HEK293T (cell line): ENCODE measurements around the gene NAALADL2.

Source experiments
- CTCF ChIA-PET: fragments of 350-600 bp; formaldehyde crosslinking; extraction: SDS; loops from one replicate; lab custom pipeline; 2021; ENCODE audit warnings: antibody characterized with exemption, inconsistent platforms; lab: Yijun Ruan, JAX
- POLR2A ChIA-PET: fragments of 350-600 bp; formaldehyde crosslinking; extraction: SDS; loops from one replicate; lab custom pipeline; 2020; ENCODE audit warnings: antibody characterized with exemption, inconsistent platforms; lab: Yijun Ruan, JAX
- DNase-seq: peaks from one replicate; pipeline ENCODE4 v3.0.0; 2012; ENCODE audit warnings: mixed read lengths; ENCODE audit errors: extremely low spot score
- ARNT ChIP-seq: fragments of 450-650 bp; IDR thresholded peaks from 2 replicates; pipeline ENCODE4 v1.6.1; 2017; ENCODE audit warnings: mild to moderate bottlenecking
- BHLHE40 ChIP-seq: fragments of 450-650 bp; IDR thresholded peaks from 2 replicates; pipeline ENCODE4 v1.6.1; 2016; ENCODE audit warnings: mild to moderate bottlenecking, moderate library complexity, borderline replicate concordance
- CTBP1 ChIP-seq: fragments of 450-650 bp; IDR thresholded peaks from 2 replicates; pipeline ENCODE4 v1.6.1; 2016; ENCODE audit warnings: borderline replicate concordance
- ELF4 ChIP-seq: fragments of 450-650 bp; IDR thresholded peaks from 2 replicates; pipeline ENCODE4 v1.6.1; 2017; ENCODE audit warnings: antibody characterized with exemption
- FOXA1 ChIP-seq: fragments of 450-650 bp; IDR thresholded peaks from 2 replicates; pipeline ENCODE4 v1.6.1; 2016; ENCODE audit warnings: mild to moderate bottlenecking
- FOXK2 ChIP-seq: fragments of 450-650 bp; IDR thresholded peaks from 2 replicates; pipeline ENCODE4 v1.6.1; 2016; ENCODE audit warnings: mild to moderate bottlenecking
- FOXM1 ChIP-seq: fragments of 450-650 bp; IDR thresholded peaks from 2 replicates; pipeline ENCODE4 v1.6.1; 2017; ENCODE audit warnings: mild to moderate bottlenecking, borderline replicate concordance
- HDGF ChIP-seq: fragments of 450-650 bp; IDR thresholded peaks from 2 replicates; pipeline ENCODE4 v1.6.1; 2017; ENCODE audit warnings: antibody characterized with exemption, borderline replicate concordance
- L3MBTL2 ChIP-seq: fragments of 450-650 bp; conservative IDR thresholded peaks from 2 replicates; pipeline ENCODE4 v1.6.1; 2016; ENCODE audit warnings: mild to moderate bottlenecking
- LEF1 ChIP-seq: fragments of 450-650 bp; IDR thresholded peaks from 2 replicates; pipeline ENCODE4 v1.6.1; 2017; ENCODE audit warnings: mild to moderate bottlenecking, borderline replicate concordance
- NFRKB ChIP-seq: fragments of 450-650 bp; IDR thresholded peaks from 2 replicates; pipeline ENCODE4 v1.6.1; 2016; ENCODE audit warnings: mild to moderate bottlenecking, moderate library complexity
- PKNOX1 ChIP-seq: fragments of 450-650 bp; IDR thresholded peaks from 2 replicates; pipeline ENCODE4 v1.6.1; 2016
- SP1 ChIP-seq: fragments of 450-650 bp; IDR thresholded peaks from 2 replicates; pipeline ENCODE4 v1.6.1; 2017
- SUZ12 ChIP-seq: fragments of 450-650 bp; IDR thresholded peaks from 2 replicates; pipeline ENCODE4 v1.6.1; 2016; ENCODE audit warnings: mild to moderate bottlenecking
- TARDBP ChIP-seq: fragments of 450-650 bp; IDR thresholded peaks from 2 replicates; pipeline ENCODE4 v1.6.1; 2016
- ZNF384 ChIP-seq: fragments of 450-650 bp; IDR thresholded peaks from 2 replicates; pipeline ENCODE4 v1.6.1; 2016

Gene NAALADL2

DNA sequence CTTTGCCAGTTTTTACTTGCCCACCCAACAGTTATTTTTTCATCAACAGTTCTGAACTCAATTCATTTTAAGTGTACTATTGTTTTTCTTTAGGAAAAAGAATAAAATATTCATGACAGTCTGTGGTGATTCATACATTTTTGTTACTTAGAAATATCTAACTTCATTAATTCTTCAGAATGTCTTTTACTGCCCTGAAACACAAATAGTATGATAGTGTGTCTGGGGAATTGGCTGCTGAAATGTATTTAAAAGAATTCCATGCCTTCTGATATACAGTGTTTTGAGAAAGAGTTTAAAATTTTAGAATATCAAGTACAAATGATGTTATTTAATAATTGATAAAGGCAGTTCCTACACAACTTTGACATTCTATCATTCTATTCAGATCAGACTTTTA lies 854.1 kb downstream of the NAALADL2 start:
- ChIA-PET CTCF (no interaction called here), POLR2A (no interaction called here)
- no peak for DNase-seq
- TF ChIP-seq FOXK2 (no peak), FOXM1 (no peak), TARDBP (no peak), LEF1 (no peak), NFRKB (no peak), ELF4 (no peak), SUZ12 (no peak), CTBP1 (no peak), BHLHE40 (no peak), L3MBTL2 (no peak), SP1 (no peak)

DNA sequence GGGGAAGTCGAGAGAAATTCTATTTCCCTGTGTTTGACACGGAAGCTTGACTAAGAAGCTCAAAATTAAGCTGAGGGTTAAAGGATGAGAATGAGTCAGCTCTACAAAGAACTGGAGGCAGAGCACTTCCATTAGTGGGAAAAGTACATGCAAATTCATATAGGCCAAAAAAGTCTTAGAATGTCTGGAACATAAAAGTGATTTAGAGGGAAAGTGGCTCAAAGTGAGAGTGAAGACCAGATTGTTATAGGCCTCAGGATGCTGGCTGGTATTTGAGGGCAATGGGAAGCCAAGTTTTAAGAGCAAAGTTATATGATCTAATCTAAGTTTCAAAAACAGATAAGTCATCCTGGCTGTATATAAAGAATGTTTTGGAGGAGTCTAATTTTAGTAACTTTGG lies 857.3 kb downstream of the NAALADL2 start:
- POLR2A ChIA-PET: no interaction called here
- DNase-seq: no peak

DNA sequence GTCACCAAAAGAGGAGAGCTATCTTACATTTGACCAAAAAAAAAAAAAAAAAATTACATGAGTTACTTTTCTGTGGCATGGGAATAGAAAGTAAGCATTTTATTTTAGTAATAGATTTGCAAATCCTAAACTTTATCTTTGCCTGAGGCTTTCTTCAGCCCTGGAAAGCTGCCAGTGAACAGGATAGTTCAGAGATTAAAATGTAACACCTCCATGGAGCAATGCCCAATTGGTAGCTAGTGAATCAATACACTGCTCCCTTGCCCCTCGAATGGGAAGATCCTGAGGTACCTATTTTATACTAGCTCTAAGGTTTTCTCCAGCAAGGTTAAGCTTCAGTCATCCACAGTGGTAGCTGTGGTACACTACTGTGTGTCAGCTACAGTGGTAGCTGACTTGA lies 867.1 kb downstream of the NAALADL2 start:
- no peak for DNase-seq
- CTCF ChIA-PET: no interaction called here
- no peak for TF ChIP-seq FOXM1
- TF ChIP-seq FOXA1: no peak
- TF ChIP-seq HDGF: no peak
- no peak for TF ChIP-seq SUZ12
- no peak for TF ChIP-seq NFRKB
- TF ChIP-seq ZNF384: no peak
- no peak for TF ChIP-seq BHLHE40
- TF ChIP-seq TARDBP: no peak
- TF ChIP-seq FOXK2: no peak
- TF ChIP-seq L3MBTL2: no peak
- no peak for TF ChIP-seq CTBP1
- TF ChIP-seq ARNT: no peak
- TF ChIP-seq SP1: no peak
- TF ChIP-seq PKNOX1: no peak
- no peak for TF ChIP-seq LEF1
- POLR2A ChIA-PET: no interaction called here

More for the DNA sequence above, 857.3 kb downstream of the NAALADL2 start:
- TF ChIP-seq ELF4 (no peak), FOXK2 (no peak), TARDBP (no peak), SUZ12 (no peak), LEF1 (no peak), FOXA1 (no peak), SP1 (no peak), ARNT (no peak), CTBP1 (no peak), NFRKB (no peak), HDGF (no peak), FOXM1 (no peak), L3MBTL2 (no peak), BHLHE40 (no peak), PKNOX1 (no peak), ZNF384 (no peak)
- CTCF ChIA-PET: no interaction called here

DNA sequence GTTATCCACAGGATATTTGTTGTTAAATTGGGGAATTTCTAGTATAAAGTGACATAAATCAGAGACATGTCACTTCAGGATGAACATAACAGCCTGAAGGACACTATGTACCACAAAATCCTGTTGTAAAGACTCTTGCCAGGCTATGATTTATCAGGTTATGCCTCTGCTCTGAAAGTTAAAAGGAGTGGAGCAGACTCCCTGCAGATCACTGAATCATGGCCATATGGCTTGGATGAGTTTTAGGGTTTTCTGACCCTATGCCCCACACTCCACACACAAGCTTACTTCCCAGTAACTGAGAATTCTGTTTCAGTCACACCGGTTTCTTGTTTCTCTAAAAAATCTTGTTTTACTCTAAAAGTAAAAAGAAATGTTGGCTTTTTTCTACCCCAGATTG lies 869.4 kb downstream of the NAALADL2 start:
- POLR2A ChIA-PET: no interaction called here
- no peak for DNase-seq
- CTCF ChIA-PET: no interaction called here
- TF ChIP-seq ELF4 (no peak), HDGF (no peak), CTBP1 (no peak), TARDBP (no peak), BHLHE40 (no peak), SP1 (no peak), ZNF384 (no peak), FOXK2 (no peak), L3MBTL2 (no peak)

DNA sequence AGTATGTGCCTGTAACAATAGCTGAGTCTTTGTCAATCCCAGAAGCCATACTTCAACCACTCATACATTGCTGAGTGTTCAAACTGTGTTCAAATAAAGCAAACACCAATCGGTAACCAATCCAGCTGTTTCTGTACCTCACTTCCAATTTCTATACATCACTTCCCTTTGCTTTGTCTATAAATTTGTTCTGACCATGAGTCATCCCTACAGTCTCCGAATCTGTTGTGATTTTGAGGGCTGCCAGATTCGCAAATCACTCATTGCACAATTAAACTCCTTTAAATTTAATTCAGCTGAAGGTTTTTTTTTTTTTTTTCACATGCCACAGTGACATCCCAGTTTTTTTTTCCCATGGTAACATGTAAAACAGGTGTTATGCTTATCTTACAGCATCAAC lies 870.3 kb downstream of the NAALADL2 start:
- ChIA-PET POLR2A (no interaction called here), CTCF (no interaction called here)
- TF ChIP-seq FOXA1 (no peak), ELF4 (no peak), TARDBP (no peak), LEF1 (no peak), FOXK2 (no peak), ARNT (no peak), FOXM1 (no peak), HDGF (no peak), CTBP1 (no peak), PKNOX1 (no peak), ZNF384 (no peak), SP1 (no peak), L3MBTL2 (no peak), SUZ12 (no peak), NFRKB (no peak)
- DNase-seq: no peak

DNA sequence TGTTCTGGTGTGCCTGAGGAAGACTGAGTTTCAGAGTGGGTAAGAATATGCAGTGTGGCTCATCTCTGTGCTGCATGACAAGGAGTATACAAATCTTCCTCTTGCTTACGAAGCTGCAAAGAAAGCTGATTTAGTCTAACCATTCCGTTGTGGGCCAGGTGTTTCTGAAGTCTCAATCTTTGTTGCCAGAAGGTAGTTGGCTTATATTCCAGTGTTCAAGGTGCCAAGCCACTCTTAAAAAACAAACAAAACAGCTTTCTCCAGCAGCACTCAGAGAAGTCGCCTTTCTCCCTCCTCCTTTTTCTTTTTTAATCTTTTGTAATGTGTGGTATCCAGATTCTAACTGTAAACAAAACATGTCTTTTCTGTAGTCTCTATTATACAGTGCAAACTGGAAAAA lies 872.4 kb downstream of the NAALADL2 start:
- TF ChIP-seq ARNT (no peak), LEF1 (no peak), FOXA1 (no peak), ZNF384 (no peak), TARDBP (no peak), ELF4 (no peak), SP1 (no peak), PKNOX1 (no peak), FOXM1 (no peak), FOXK2 (no peak), CTBP1 (no peak), L3MBTL2 (no peak), HDGF (no peak), SUZ12 (no peak), BHLHE40 (no peak)
- DNase-seq: no peak
- CTCF ChIA-PET: no interaction called here
- POLR2A ChIA-PET: no interaction called here
